ENCODE measurements around the gene SKA2.
"Not testable (repeated sequence)": the region's sequence is repeated elsewhere in the genome, so short reads cannot be mapped to it uniquely, and the experiment has no call there.

SKA2 gene

DNA sequence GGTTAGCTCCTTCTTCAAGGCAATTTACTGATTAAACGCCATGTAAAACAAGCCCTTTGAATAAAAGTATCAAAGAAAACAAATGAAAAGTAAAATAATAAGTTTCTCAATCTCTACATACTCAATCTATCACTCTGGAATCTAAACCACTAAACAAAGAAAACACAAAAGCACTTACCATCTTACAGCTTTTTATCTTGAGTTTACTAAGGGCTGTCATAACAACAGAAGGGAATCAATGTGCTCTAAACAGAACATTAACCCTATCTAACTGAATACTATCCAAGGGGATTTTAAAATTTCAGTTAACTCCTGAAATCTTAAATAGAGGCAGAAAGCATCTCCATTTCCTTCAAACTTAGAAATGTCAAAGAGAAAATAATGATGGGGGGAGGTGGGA, 3.4 kb downstream of the SKA2 start:
- no peak for DNase-seq (ENCODE audit: low read depth in 2 of 2)

DNA sequence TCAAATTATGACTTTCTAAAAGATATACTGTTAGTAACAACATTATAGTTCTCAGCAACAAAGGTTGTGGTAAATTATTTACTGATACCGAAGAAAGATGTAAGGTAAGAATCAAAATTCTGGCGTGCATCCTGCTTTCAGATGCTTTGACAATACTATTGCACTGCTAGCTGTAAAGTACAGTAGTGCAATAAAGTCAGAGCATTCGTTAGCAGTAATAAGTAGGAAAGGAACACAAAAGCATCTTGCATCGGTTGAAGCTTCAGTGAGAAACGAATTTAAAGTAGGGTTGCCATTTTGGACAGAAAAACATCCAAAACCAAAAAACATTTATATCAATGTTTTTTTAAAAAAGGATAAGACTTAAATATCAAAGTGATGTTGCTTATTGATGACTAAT, 4.0 kb downstream of the SKA2 start:
- no peak for DNase-seq (ENCODE audit: low read depth in 2 of 2)

DNA sequence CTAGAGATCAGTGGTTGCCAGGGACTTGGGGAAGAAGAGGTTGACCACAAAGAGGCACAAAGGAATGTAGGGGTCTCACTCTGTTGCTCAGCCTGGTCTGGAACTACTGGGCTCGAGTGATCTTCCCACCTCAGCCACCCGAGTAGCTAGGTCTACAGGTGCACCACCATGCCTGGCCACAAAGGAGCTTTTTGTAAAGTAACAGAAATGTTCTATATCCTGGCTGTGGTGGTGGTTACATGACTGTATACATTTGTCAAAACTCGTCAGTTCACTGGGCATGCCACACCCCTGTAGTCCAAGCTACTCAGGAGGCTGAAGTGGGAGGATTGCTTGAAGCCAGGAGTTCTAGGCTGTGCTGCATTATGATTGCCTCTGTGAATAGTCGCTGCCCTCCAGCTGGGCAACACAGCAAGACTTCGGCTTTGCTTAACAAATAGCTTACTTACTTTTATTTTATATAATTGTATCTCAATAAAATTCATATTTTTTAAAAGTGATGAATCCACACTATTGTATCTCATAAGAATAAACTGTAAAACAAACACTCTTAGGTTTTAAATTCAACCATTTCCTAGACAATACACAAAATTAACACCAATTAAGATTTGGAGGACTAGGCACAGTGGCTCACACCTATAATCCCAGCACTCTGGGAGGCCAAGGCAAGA, 5.0 kb downstream of the SKA2 start:
- no peak for DNase-seq (ENCODE audit: low read depth in 2 of 2)

DNA sequence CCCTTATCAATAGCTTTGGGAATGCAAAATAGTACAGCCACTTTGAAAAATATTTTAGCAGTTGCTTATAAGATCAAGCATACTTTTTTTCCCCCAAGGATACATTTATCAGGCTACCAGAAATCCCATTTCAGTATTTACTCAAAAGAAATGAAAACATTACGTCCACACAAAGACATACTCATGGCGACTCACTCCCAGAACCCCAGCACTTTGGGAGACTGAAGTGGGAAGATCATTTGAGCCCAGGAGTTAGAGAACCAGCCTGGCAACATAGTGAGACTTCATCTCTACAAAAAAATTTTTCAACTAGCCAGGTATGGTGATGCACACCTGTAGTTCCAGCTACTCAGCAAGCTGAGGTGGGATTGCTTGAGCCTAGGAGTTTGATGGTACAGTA, 5.9 kb downstream of the SKA2 start:
- no peak for DNase-seq (ENCODE audit: low read depth in 2 of 2)

DNA sequence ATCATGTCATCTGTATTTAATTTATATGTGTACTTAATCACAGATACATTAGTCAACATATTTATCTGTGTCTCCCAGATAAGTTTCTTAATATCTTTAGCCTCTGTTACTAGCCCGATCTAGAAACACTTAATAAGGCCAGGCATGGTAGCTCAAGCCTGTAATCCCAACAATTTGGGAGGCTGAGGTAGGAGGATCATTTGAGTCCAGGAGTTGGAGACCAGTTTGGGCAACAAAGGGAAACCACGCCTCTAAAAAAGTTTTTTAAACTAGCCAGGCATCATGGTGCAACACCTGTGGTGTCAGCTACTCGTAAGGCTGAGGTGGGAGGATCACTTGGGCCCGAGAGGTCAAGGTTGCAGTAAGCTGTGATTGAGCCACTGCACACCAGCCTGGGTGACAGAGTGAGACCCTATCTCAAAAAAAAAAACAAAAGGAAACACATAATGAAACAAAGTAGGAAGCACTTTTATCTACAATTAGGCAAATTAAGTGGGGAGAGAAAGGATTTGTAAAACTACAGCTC, 9.4 kb downstream of the SKA2 start:
- DNase-seq (ENCODE audit: low read depth in 2 of 2) = no peak

DNA sequence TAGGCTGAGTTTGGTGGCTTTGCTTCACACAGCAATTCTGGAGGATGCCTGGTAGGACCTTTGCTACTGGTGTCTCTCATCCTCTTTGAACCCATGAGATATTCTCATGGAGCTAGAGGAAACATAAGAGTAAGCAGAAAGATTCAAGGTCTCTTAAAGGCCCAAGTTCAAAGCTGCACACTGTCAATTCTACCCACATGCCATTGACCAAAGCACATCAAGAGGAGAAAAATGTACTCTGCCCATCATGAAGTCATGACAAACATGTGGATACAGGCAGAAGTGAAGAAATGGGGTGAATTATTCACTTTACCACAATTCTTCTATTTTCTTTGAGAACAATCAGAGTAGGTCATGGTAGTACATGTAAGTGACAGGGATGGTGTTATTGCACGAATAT, 13.1 kb downstream of the SKA2 start:
- DNase-seq (ENCODE audit: low read depth in 2 of 2) = no peak

DNA sequence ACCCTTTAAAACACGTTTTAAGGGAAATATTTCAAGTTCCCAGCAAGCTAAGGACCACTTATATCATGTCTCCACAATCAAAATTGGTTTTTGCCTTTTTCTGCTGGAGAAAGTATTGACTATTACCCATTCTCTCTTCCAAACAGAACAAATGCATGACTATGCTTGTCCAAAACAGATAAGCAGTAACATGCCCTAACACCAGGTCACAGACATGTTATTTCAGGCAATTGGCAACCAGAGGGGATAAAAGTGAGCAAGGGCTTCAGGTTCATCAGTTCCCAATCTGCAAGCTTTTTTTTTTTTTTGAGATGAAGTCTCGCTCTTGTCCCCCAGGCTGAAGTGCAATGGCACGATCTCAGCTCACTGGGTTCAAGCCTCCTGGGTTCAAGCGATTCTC, 15.0 kb downstream of the SKA2 start:
- DNase-seq (ENCODE audit: low read depth in 2 of 2) = no peak

DNA sequence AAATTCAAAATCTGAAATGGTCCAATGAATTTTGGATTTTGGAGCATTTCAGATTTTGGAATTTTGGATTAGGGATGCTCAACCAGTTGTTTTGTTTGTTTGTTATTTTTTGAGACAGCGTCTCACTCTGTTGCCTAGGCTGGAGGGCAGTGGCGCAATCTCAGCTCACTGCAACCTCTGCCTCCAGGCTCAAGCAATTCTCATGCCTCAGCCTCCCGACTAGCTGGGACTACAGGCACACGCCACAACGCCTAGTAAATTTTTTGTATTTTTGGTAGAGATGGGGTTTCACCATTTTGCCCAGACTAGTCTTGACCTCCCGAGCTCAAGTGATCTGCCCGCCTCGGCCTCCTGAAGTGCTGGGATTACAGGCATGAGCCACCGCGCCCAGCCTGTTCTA, 16.6 kb downstream of the SKA2 start:
- not testable (repeated sequence) for DNase-seq (ENCODE audit: low read depth in 2 of 2)

DNA sequence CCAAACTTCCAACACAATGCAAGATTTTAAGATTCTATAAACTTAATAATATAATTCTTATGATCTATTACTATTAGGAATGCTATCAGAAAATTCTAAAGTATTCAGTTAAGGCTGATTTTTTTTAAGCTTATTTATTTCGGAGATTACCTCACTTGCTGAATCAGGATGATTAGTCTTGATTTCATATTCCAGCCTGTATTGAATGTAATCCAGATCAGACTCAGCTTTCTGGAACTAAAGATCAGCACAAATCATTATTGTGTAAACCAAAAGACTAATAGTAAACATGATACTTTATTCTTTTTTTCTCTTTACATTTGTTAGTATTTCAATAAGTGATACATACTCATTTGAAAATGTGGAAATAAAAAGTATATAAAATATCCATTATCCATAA, 23.9 kb downstream of the SKA2 start:
- no peak for DNase-seq (ENCODE audit: low read depth in 2 of 2)

DNA sequence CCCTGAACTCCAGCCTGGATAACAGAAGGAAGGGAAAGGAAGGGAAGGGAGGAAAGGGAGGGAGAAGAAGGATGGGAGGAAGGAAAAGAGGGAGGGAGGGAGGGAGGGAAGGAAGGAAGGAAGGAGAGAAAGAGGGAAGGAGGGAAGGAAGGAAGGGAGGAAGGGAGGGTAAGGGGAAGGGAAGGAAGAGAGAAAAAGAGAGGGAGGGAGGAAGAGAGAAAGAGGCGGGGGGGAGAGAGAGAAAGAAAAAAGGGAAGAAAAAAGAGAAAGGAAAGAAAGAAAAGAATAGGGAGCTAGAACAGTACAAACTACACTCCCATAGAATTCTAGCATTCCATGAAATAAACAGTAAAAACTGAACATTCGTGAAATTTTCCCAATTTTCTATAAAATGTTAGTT, 25.2 kb downstream of the SKA2 start:
- no peak for DNase-seq (ENCODE audit: low read depth in 2 of 2)

DNA sequence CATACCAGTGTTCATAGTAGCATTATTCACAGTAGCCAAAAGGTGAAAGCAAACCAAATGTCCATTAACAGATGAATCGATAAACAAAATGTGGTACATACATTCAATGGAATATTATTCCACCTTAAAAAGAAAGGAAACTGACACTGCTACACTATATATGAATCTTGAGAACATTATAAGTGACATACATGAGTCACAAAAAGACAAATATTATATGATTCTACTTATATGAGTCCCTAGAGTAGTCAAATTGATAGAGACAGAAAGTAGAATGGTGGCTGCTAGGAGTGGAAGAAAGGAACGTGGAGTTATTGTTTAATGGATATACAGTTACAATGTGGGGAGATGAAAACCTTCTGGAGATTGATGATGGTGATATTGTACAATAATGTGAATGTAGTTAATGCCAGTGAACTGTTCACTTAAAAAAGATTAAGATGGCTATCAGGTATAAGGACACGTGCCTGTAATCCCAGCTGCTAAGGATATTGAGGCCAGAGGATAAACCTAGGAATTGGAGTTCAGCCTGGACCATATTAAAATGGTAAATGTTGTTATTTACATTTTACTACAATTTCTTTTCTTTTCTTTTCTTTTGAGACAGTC, 28.1 kb downstream of the SKA2 start:
- no peak for DNase-seq (ENCODE audit: low read depth in 2 of 2)

DNA sequence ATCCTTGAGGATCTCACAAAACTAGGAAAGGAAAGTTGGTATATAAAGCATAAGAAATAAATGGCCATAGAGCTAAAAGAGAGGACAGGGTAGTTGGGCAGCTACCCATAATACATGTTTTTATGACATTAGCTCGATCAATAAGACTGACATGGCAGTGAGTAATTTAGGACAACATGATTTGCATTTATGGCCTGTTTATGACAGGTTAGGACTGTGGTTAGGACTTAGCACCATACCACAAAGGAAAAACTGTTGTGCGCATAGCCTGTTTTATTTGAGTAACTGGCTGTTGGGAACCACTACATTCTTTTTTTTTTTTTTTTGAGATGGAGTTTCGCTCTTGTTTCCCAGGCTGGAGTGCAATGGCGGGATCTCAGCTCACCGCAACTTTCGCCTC, 30.3 kb downstream of the SKA2 start:
- no peak for DNase-seq (ENCODE audit: low read depth in 2 of 2)

DNA sequence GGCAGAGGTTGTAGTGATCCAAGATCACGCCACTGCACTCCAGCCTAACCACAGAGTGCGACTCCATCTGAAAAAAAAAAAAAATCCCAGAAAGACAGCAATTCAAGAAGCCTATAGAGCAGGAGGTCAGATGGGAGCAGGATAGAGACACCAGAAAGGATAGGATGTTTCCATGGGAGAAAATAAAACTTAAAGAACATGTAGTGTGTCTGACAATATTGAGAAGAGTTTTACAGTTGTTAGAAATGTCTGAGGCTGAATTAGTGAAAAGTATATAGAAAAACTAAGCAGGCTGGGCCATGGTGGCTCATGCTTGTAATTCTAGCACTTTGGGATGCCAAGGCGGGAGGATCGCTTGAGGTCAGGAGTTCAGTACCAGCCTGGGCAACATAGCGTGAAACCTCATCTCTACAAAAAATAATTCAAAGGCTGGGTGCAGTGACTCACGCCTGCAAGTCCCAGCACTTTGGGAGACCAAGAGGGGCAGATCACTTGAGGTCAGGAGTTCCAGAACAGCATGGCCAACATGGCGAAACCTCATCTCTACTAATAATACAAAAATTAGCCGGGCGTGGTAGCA, 33.0 kb downstream of the SKA2 start:
- no peak for DNase-seq (ENCODE audit: low read depth in 2 of 2)

DNA sequence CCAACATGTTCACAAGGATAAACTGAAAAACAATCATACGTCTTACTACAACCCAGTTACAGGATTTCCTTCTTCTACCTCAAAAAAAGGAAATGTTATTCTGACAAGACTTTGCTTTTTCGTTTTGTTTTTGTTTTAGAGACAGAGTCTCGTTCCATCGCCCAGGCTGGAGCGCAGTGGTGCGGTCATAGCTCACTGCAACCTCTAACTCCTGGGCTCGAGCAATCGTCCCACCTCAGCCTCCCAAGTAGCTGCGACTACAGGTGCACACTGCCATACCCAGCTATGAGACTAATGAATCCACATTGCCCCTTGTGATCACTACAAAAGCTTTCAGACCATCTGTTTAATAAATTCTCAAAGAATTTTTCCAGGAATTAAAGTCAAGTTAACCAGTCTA, 39.5 kb downstream of the SKA2 start:
- DNase-seq (ENCODE audit: low read depth in 2 of 2) = no peak

DNA sequence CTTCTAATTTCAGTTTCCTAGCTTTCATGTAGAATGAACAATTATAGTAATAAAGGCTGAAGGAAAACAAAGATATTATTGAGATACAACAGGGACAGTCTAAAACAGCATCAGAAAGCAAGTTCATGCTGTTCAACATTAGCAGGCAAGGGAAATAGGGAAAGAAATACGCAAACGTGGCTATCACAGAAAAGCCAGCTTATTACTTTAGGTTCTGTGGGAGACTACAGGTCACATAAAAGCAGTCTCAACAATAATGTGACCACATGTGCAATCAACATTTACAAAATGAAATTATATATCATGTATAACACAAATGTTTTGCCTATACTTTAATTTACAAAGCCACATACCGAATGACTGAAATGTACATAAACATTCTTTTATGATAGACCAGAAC, 43.4 kb downstream of the SKA2 start:
- DNase-seq (ENCODE audit: low read depth in 2 of 2) = no peak

DNA sequence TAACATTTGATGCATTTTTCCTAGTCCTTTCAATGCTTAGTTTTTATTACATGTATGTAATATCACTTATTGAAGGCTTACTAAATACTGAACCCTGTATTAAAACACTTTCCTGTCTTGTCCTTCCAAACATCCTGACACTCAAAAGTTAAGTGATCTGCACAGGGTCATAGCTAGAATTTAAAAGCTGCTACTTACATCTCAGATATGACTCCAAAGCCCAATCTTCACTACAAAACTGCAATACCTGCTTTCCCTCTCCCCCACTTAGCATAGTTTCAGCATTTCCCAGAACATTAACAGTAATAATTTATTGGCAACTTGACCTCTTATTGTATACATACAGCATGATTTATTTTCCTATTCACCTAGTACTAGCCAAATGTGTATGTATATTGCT, 44.0 kb downstream of the SKA2 start:
- DNase-seq (ENCODE audit: low read depth in 2 of 2) = no peak

DNA sequence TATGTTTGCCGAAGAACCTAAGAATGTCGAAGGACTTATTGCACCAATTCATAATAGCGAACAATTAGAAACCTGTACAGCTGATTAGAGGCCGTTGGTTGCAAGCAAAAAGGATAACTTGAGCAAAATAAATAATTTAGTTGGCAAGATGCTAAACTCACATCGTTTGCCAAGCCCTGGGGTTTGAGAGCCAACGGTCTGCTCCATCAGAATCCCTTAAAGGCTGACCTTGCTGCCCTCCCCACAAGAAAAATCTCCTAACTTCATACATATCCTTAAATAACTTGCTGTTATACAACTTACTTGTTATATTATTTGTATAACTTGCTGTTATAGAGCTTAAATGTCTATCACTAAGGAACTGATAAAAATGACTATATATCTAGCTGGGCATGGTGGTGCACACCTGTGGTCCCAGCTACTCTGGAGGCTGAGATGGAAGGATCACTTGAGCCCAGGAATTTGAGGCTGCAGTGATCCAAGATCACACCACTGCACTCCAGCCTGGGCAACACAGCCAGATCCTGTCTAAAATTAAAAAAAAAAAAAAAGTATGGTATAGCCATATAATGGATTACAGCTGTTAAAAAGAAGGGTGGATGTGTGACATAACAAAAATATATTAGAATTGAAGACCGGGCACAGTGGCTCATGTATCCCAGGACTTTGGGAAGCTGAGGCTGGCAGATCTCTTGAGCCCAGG, 46.4 kb downstream of the SKA2 start:
- no peak for DNase-seq (ENCODE audit: low read depth in 2 of 2)

DNA sequence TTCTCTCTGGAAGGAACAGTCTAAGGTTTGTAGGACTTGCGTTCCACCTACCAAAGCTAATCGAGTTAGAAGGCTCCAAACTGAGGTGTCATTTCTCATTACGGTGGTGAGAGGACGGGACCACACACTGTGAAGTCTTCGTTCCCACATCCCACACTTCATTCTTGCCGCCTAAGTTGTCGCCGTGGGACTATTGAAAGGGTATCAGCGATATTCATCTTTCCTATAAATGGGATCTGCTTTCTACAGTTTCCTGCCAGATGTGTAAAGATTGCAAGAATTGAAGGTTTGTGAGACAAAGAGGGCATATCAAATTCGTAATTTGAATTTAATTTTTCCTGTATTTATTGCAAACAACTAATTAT, 47.7 kb downstream of the SKA2 start:
- DNase-seq (ENCODE audit: low read depth in 2 of 2) = no peak

DNA sequence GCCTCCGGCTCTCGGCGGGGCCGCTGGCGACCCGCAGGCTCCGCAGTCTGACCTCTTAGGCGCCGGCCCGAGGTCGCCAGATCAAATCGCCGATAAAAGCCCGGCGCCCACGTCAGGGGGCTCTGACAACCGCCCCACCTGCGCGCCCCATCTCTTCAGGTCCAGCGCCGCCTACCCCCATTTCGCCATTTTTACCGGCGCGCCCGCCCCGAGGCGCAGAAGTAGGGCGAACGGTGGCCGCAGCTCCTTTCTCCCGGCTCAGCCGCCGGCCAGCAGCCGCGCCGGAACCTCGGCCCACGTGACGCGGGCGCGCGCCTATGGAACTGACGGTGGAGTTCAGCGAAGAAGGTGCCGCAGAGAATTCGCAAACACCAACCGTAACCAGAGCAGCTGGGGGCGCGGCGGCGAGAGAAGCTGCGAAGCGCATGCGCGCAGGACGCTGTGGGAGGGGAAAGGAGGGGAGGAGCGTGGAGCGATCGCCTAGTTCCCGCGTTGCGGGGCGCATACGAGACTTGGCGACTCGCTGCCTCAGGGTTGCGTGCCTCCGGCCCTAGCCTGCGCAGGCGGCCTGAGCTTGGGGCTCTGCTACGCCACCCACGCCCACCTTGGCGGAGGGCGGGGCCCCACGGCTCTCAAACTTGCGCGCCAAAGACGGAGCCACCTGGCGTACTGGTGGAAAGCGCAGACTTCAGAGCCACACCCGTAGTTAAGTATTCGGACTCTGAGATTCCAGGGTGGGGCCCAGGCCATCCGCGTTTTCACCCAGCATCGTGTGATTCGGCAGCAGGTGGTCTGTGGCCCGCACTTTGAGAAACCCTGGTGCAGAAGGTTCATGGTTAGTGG, 48.3 kb downstream of the SKA2 start, which contains the start of gene TRIM37:
Gene TRIM37, minus strand, starts transcription at position 418 of the 843 bp plus-strand sequence. CDS start 419 bp downstream, outside the sequence.
- peak; percentile 98 for DNase-seq (ENCODE audit: low read depth in 2 of 2)

DNA sequence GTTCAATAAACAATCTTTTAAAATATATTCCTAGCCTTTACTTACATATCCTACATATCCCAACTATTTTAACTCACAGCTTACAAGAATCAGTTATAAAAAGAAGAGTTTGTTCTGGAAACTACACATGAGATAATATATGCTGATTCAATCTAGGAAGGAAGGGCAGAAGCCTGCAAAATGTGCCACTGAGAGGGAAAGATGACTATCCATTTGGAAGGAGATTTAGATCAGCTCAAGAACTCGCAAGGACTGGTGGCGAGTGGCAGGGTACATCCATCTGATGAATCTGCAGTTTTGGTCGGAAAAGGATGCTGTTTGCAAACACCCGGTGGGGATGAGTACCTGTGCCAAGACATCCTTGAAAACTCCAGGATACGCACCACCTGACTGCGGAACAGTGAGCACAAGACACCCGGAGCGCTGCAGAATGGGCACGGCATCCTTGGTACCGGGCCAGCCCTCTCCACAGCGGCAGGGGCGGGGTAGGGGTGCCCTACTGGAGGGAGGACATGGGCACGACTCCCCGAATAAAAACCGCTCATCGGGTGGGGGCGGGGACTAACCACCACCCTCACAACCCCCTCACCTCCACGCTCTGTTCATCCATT, 49.0 kb downstream of the SKA2 start:
- DNase-seq (ENCODE audit: low read depth in 2 of 2) = peak; percentile 37 to 56

DNA sequence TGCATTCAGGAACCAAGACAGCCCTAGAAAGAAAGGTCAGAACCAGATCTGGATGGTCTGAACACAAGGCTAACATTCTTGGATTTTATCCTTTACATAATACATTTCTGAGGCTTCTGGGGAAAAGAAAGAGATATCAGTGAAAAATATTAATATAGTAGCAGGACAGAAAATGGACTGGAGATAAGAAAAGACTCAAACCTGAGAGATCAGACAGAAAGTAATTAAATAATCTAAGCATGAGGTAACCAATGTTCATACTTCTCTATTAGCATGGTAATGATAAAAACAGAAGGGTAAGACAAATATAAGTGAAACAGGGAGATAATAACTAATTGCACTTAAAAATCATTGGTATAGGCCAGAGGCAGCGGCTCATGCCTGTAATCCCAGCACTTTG, 53.8 kb downstream of the SKA2 start:
- DNase-seq (ENCODE audit: low read depth in 2 of 2) = no peak
